GM23338 (cell line): ENCODE data around the gene CERS2. TPM values are rescaled to one million over a fixed set of nuclear protein-coding genes. Genes with fewer than 3 reads are reported as not detected.
A peak's percentile ranks its signal among the peaks of the same experiment; 100 is the strongest.

ENCODE experiments used
- ATAC-seq: fragments of 200-7000 bp; cut with Tn5 transposase; 3 replicates; pipeline ENCODE4 v1.9.1; 2020
- DNase-seq: peaks from one replicate; pipeline ENCODE4 v3.0.0-alpha.2; 2015; ENCODE audit warnings: low spot score
- H2AFZ ChIP-seq: fragments of 200-600 bp; sonication (generic); 2 replicates; pipeline ENCODE4 v1.8.0; 2016; ENCODE audit warnings: antibody characterized with exemption, mild to moderate bottlenecking, moderate library complexity
- H3F3A ChIP-seq: fragments of 200-600 bp; sonication (generic); replicated peaks from 2 replicates; pipeline ENCODE4 v1.8.0; 2017; ENCODE audit warnings: antibody characterized with exemption, mixed run types, low read depth
- H3K27ac ChIP-seq: fragments of 200-600 bp; sonication (generic); 2 replicates; pipeline ENCODE4 v1.6.1; 2016; ENCODE audit warnings: low read depth
- H3K27me3 ChIP-seq: fragments of 200-600 bp; sonication (generic); 2 replicates; pipeline ENCODE4 v1.8.0; 2016; ENCODE audit warnings: mild to moderate bottlenecking, mixed run types, moderate library complexity; ENCODE audit not compliant: insufficient read depth
- H3K36me3 ChIP-seq: fragments of 200-600 bp; sonication (generic); 2 replicates; pipeline ENCODE4 v1.8.0; 2016; ENCODE audit warnings: mild to moderate bottlenecking; ENCODE audit not compliant: insufficient read depth
- H3K4me1 ChIP-seq: fragments of 200-600 bp; sonication (generic); 2 replicates; pipeline ENCODE4 v1.8.0; 2016; ENCODE audit warnings: mild to moderate bottlenecking, moderate library complexity; ENCODE audit not compliant: insufficient read depth
- H3K4me2 ChIP-seq: fragments of 200-600 bp; sonication (generic); 2 replicates; pipeline ENCODE4 v1.7.1; 2017; ENCODE audit warnings: mixed run types
- H3K4me3 ChIP-seq: fragments of 200-600 bp; sonication (generic); 2 replicates; pipeline ENCODE4 v1.6.1; 2016; ENCODE audit warnings: mixed run types
- H3K79me2 ChIP-seq: fragments of 200-600 bp; sonication (generic); replicated peaks from 2 replicates; pipeline ENCODE4 v1.8.0; 2017; ENCODE audit warnings: mild to moderate bottlenecking; ENCODE audit not compliant: insufficient read depth
- H3K9me2 ChIP-seq: fragments of 200-600 bp; sonication (generic); 2 replicates; pipeline ENCODE4 v1.8.0; 2017; ENCODE audit not compliant: insufficient read depth
- H4K20me1 ChIP-seq: fragments of 200-600 bp; sonication (generic); replicated peaks from 2 replicates; pipeline ENCODE4 v1.8.0; 2017; ENCODE audit warnings: mild to moderate bottlenecking; ENCODE audit not compliant: insufficient read depth
- H3K27ac Mint-ChIP-seq: 2 replicates; pipeline ENCODE4 v1.8.0; 2020; ENCODE audit warnings: inconsistent platforms, mild to moderate bottlenecking, moderate library complexity, mixed read lengths
- H3K27me3 Mint-ChIP-seq: 3 replicates; pipeline ENCODE4 v1.8.0; 2022; ENCODE audit warnings: low read depth, mild to moderate bottlenecking, moderate library complexity, mixed read lengths, inconsistent platforms; ENCODE audit not compliant: insufficient read depth, poor library complexity
- H3K36me3 Mint-ChIP-seq: 3 replicates; pipeline ENCODE4 v1.8.0; 2021; ENCODE audit warnings: low read depth, mild to moderate bottlenecking, inconsistent platforms, moderate library complexity, mixed read lengths
- H3K4me1 Mint-ChIP-seq: 3 replicates; pipeline ENCODE4 v1.8.0; 2020; ENCODE audit warnings: mild to moderate bottlenecking, inconsistent platforms, mixed read lengths
- H3K4me3 Mint-ChIP-seq: 3 replicates; pipeline ENCODE4 v1.8.0; 2021; ENCODE audit warnings: moderate library complexity, mild to moderate bottlenecking, inconsistent platforms, mixed read lengths
- H3K9me3 Mint-ChIP-seq: 3 replicates; pipeline ENCODE4 v1.8.0; 2020; ENCODE audit warnings: moderate library complexity, mild to moderate bottlenecking, inconsistent platforms, mixed read lengths
- CREB1 ChIP-seq: fragments of 250-450 bp; sonication (Bioruptor Pico); IDR thresholded peaks from 2 replicates; pipeline ENCODE4 v1.5.0; 2020; ENCODE audit warnings: low read depth, mild to moderate bottlenecking, moderate library complexity
- EZH2 ChIP-seq: fragments of 200-600 bp; sonication (generic); IDR thresholded peaks from one replicate; pipeline ENCODE4 v1.8.0; 2017; ENCODE audit warnings: antibody characterized with exemption, mild to moderate bottlenecking, low read depth; ENCODE audit not compliant: unreplicated experiment
- EZH2phosphoT487 ChIP-seq: fragments of 200-600 bp; sonication (generic); IDR thresholded peaks from one replicate; pipeline ENCODE4 v1.8.1; 2018; ENCODE audit warnings: antibody characterized with exemption; ENCODE audit not compliant: unreplicated experiment
- JUNB ChIP-seq: IDR thresholded peaks from one replicate; pipeline ENCODE4 v1.6.1; 2016; ENCODE audit warnings: antibody characterized with exemption; ENCODE audit not compliant: unreplicated experiment
- NANOG ChIP-seq: IDR thresholded peaks from 2 replicates; pipeline ENCODE4 v1.6.1; 2016; ENCODE audit warnings: antibody characterized with exemption, borderline replicate concordance
- POLR2AphosphoS5 ChIP-seq: IDR thresholded peaks from 2 replicates; pipeline ENCODE4 v1.6.1; 2016; ENCODE audit warnings: antibody characterized with exemption, low read depth
- STAT1 ChIP-seq: IDR thresholded peaks from one replicate; pipeline ENCODE4 v1.6.1; 2016; ENCODE audit warnings: antibody characterized with exemption; ENCODE audit not compliant: unreplicated experiment
- ZNF114 ChIP-seq: fragments of 250-450 bp; sonication (Bioruptor Pico); IDR thresholded peaks from 2 replicates; pipeline ENCODE4 v1.5.0; 2020; ENCODE audit warnings: mild to moderate bottlenecking, moderate library complexity
- ZNF331 ChIP-seq: fragments of 250-450 bp; sonication (Bioruptor Pico); IDR thresholded peaks from 2 replicates; pipeline ENCODE4 v1.5.0; 2020; ENCODE audit warnings: low read depth, mild to moderate bottlenecking, moderate library complexity
- polyA plus RNA-seq: library from polyadenylated mRNA; unstranded; fragments of >200 nt; fragmentation: Nextera tagmentation; extraction: Ambion mirVana; gene quantifications from 2 replicates; pipeline ENCODE4 v1.2.1, GENCODE V29; 2016
- total RNA-seq: library from RNA; depleted of rRNA; stranded (reverse); fragments of >200 nt; shearing (Covaris generic); gene quantifications from 2 replicates; pipeline ENCODE4 v1.2.3, GENCODE V29; 2014
- TF ChIP-seq, protein P1 (sequence below): IDR thresholded peaks from one replicate; pipeline ENCODE4 v1.6.1; 2018; ENCODE audit warnings: antibody characterized with exemption; ENCODE audit not compliant: unreplicated experiment
- TF ChIP-seq, protein P2 (sequence below): IDR thresholded peaks from 2 replicates; pipeline ENCODE4 v1.6.1; 2016; ENCODE audit warnings: antibody characterized with exemption
- TF ChIP-seq, protein P3 (sequence below): fragments of 250-450 bp; sonication (Bioruptor Pico); IDR thresholded peaks from 2 replicates; pipeline ENCODE4 v1.5.0; 2020; ENCODE audit warnings: mild to moderate bottlenecking, moderate library complexity
- TF ChIP-seq, protein P4 (sequence below), 2 experiments: fragments of 200-600 bp in 1 of 2; sonication (generic) in 1 of 2; conservative IDR thresholded peaks; 2 replicates each; pipeline versions ENCODE4 v1.5.1 to v1.6.1; 2016 to 2017; ENCODE audit warnings: antibody characterized with exemption in 2 of 2, low read depth in 2 of 2, mild to moderate bottlenecking in 2 of 2, moderate library complexity in 1 of 2

The CERS2 gene
- total and polyA plus RNA-seq, 2 experiments from 2014 or later: 83.3 to 120 TPM

DNA sequence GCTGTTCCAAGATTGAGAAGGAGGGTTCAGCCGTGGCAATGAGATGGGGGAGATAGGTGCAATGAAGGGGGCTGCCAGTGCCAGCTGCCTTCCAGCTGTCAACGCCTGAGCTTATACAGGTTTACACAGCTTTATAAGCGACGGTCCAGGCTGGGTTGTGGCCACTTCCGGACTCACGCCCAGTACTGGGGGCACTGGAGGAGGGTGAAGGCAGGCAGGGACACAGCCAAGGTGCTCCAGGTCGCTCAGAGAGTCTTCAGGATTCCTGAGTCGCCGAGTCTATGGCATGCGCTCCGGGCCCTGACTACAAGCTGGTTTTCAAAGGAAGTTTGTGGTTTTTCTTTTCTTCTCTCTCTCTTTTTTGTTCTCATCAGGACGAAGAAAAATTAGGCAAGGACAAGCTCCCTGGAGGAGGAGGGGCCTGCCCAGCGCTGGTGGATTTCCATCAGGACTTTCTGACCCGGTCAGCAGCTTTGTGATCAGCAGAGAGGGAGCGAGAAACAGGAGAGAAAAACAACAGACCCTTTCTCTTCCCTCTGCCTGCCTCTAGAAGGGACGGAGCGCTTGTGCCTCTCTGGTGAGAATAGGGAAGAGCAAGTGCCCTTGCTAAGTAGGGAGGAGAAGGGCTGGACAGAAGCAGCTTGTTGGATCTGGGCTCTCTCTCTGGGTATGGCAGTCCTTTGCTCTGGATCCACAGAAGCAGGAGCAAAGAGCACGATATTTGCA, 31.9 kb upstream of the CERS2 start, which contains the start of gene MINDY1:
MINDY1 (minus strand) TSS at position 576 of the 726 bp plus-strand sequence. CDS start 4,285 bp downstream, outside the sequence.
- peak; percentile 94 for DNase-seq
- Histone ChIP-seq H4K20me1 (no peaks in the 10 kb centered on the region; the same call in 1 of the 2 replicates), H3K4me2 (peak within 1 kb of the TSS; percentile 85), H3K27me3 (no peaks in the 10 kb centered on the region), H3K4me1 (peaks cover 25% of the 10 kb centered on the region), H3F3A (peaks cover 10% of the 10 kb centered on the region; the same call in 1 of the 2 replicates), H3K79me2 (peaks cover 15% of the 10 kb centered on the region), H3K9me2 (no peaks in the 10 kb centered on the region), H3K4me3 (peak within 1 kb of the TSS; percentile 84), H2AFZ (peak within 1 kb of the TSS; percentile 83), H3K36me3 (no peaks in the 10 kb centered on the region), H3K27ac (peak within 1 kb of the TSS; percentile 73)
- peak within 1 kb of the TSS; percentile 94 for H3K4me3 Mint-ChIP-seq
- peak; percentile 88 for ATAC-seq
- no peaks in the 10 kb centered on the region for H3K9me3 Mint-ChIP-seq
- peaks cover 3% of the 10 kb centered on the region; the same call in 2 of the 3 replicates for H3K36me3 Mint-ChIP-seq
- peak within 1 kb of the TSS; percentile 96 for H3K27ac Mint-ChIP-seq
- peaks cover 41% of the 10 kb centered on the region for H3K4me1 Mint-ChIP-seq
- H3K27me3 Mint-ChIP-seq: peaks cover 23% of the 10 kb centered on the region
- TF ChIP-seq POLR2AphosphoS5 (no peak), EZH2 (no peak), ZNF114 (CRISPR knock-in tag) (no peak), JUNB (no peak), CREB1 (CRISPR knock-in tag) (no peak), STAT1 (no peak), EZH2phosphoT487 (no peak), ZNF331 (no peak), NANOG (no peak)
- TF ChIP-seq, protein P1, sequence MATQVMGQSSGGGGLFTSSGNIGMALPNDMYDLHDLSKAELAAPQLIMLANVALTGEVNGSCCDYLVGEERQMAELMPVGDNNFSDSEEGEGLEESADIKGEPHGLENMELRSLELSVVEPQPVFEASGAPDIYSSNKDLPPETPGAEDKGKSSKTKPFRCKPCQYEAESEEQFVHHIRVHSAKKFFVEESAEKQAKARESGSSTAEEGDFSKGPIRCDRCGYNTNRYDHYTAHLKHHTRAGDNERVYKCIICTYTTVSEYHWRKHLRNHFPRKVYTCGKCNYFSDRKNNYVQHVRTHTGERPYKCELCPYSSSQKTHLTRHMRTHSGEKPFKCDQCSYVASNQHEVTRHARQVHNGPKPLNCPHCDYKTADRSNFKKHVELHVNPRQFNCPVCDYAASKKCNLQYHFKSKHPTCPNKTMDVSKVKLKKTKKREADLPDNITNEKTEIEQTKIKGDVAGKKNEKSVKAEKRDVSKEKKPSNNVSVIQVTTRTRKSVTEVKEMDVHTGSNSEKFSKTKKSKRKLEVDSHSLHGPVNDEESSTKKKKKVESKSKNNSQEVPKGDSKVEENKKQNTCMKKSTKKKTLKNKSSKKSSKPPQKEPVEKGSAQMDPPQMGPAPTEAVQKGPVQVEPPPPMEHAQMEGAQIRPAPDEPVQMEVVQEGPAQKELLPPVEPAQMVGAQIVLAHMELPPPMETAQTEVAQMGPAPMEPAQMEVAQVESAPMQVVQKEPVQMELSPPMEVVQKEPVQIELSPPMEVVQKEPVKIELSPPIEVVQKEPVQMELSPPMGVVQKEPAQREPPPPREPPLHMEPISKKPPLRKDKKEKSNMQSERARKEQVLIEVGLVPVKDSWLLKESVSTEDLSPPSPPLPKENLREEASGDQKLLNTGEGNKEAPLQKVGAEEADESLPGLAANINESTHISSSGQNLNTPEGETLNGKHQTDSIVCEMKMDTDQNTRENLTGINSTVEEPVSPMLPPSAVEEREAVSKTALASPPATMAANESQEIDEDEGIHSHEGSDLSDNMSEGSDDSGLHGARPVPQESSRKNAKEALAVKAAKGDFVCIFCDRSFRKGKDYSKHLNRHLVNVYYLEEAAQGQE: peak; percentile 29
- TF ChIP-seq, protein P2, sequence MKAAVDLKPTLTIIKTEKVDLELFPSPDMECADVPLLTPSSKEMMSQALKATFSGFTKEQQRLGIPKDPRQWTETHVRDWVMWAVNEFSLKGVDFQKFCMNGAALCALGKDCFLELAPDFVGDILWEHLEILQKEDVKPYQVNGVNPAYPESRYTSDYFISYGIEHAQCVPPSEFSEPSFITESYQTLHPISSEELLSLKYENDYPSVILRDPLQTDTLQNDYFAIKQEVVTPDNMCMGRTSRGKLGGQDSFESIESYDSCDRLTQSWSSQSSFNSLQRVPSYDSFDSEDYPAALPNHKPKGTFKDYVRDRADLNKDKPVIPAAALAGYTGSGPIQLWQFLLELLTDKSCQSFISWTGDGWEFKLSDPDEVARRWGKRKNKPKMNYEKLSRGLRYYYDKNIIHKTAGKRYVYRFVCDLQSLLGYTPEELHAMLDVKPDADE: no peak
- TF ChIP-seq, protein P3, sequence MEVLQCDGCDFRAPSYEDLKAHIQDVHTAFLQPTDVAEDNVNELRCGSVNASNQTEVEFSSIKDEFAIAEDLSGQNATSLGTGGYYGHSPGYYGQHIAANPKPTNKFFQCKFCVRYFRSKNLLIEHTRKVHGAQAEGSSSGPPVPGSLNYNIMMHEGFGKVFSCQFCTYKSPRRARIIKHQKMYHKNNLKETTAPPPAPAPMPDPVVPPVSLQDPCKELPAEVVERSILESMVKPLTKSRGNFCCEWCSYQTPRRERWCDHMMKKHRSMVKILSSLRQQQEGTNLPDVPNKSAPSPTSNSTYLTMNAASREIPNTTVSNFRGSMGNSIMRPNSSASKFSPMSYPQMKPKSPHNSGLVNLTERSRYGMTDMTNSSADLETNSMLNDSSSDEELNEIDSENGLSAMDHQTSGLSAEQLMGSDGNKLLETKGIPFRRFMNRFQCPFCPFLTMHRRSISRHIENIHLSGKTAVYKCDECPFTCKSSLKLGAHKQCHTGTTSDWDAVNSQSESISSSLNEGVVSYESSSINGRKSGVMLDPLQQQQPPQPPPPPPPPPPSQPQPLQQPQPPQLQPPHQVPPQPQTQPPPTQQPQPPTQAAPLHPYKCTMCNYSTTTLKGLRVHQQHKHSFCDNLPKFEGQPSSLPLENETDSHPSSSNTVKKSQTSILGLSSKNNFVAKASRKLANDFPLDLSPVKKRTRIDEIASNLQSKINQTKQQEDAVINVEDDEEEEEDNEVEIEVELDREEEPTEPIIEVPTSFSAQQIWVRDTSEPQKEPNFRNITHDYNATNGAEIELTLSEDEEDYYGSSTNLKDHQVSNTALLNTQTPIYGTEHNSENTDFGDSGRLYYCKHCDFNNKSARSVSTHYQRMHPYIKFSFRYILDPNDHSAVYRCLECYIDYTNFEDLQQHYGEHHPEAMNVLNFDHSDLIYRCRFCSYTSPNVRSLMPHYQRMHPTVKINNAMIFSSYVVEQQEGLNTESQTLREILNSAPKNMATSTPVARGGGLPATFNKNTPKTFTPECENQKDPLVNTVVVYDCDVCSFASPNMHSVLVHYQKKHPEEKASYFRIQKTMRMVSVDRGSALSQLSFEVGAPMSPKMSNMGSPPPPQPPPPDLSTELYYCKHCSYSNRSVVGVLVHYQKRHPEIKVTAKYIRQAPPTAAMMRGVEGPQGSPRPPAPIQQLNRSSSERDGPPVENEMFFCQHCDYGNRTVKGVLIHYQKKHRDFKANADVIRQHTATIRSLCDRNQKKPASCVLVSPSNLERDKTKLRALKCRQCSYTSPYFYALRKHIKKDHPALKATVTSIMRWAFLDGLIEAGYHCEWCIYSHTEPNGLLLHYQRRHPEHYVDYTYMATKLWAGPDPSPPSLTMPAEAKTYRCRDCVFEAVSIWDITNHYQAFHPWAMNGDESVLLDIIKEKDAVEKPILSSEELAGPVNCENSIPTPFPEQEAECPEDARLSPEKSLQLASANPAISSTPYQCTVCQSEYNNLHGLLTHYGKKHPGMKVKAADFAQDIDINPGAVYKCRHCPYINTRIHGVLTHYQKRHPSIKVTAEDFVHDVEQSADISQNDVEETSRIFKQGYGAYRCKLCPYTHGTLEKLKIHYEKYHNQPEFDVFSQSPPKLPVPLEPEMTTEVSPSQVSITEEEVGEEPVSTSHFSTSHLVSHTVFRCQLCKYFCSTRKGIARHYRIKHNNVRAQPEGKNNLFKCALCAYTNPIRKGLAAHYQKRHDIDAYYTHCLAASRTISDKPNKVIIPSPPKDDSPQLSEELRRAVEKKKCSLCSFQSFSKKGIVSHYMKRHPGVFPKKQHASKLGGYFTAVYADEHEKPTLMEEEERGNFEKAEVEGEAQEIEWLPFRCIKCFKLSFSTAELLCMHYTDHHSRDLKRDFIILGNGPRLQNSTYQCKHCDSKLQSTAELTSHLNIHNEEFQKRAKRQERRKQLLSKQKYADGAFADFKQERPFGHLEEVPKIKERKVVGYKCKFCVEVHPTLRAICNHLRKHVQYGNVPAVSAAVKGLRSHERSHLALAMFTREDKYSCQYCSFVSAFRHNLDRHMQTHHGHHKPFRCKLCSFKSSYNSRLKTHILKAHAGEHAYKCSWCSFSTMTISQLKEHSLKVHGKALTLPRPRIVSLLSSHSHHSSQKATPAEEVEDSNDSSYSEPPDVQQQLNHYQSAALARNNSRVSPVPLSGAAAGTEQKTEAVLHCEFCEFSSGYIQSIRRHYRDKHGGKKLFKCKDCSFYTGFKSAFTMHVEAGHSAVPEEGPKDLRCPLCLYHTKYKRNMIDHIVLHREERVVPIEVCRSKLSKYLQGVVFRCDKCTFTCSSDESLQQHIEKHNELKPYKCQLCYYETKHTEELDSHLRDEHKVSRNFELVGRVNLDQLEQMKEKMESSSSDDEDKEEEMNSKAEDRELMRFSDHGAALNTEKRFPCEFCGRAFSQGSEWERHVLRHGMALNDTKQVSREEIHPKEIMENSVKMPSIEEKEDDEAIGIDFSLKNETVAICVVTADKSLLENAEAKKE (CRISPR knock-in tag): no peak
- TF ChIP-seq, protein P4, sequence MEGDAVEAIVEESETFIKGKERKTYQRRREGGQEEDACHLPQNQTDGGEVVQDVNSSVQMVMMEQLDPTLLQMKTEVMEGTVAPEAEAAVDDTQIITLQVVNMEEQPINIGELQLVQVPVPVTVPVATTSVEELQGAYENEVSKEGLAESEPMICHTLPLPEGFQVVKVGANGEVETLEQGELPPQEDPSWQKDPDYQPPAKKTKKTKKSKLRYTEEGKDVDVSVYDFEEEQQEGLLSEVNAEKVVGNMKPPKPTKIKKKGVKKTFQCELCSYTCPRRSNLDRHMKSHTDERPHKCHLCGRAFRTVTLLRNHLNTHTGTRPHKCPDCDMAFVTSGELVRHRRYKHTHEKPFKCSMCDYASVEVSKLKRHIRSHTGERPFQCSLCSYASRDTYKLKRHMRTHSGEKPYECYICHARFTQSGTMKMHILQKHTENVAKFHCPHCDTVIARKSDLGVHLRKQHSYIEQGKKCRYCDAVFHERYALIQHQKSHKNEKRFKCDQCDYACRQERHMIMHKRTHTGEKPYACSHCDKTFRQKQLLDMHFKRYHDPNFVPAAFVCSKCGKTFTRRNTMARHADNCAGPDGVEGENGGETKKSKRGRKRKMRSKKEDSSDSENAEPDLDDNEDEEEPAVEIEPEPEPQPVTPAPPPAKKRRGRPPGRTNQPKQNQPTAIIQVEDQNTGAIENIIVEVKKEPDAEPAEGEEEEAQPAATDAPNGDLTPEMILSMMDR (conservative IDR thresholded peaks at IDR 0.05; ENCODE audit: low read depth in 2 of 2): peak; percentile 36 to 61
